C4-2B (cell line): ENCODE measurements around the gene SLC22A16.

Source experiments
- H3K27ac ChIP-seq: fragments of 450-650 bp; 2 replicates; pipeline ENCODE4 v1.5.1; 2017
- CTCF ChIP-seq: fragments of 450-650 bp; conservative IDR thresholded peaks from 2 replicates; pipeline ENCODE4 v1.5.1; 2017; ENCODE audit warnings: mild to moderate bottlenecking
- ZFX ChIP-seq: fragments of 450-650 bp; IDR thresholded peaks from 2 replicates; pipeline ENCODE4 v1.6.1; 2017

SLC22A16 gene

DNA sequence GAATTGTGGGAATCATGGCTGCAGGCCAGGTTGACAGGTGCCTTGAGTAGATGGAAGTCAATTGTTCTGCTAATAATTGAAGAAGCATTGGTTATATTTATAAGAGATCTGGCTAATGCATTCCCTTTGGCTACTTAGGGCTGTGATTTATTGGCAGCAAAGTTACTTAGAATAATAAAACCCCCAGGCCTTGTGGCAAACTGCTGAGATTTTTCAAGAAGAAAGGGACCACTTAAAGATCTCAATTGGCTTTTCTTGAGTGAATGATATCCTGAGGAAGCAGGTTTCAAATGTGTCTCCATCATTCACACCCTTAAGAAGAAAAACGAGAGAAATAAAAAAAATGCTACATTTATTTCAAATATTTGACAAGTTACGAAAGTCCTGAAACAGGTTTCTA is 88.4 kb downstream of the SLC22A16 start:
- TF ChIP-seq CTCF: no peak
- no peak for TF ChIP-seq ZFX
- H3K27ac ChIP-seq: no peak overlapping the region

GRCh38 chr6:110385458-110385863 is 91.0 kb downstream of the SLC22A16 start:
- TF ChIP-seq ZFX (no peak), CTCF (no peak)

DNA sequence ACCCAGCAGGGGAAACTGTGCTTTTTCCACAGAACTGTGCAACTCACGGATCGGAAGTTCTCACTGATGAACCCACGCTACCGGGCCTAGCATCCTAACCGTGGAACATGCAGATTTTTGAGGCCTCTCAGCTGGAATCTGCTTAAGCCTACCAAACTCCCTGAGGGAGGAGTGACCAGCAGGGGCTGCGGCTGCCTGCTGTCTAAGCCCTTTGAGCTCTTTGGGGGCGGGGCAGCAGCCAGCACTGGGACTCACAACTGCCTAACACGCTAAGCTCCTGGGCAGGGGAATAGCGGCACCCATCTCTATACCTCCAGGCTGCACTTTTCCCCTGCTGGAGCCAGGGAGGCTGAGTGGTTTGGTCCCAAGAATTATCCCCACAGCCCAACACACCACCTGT is 97.9 kb downstream of the SLC22A16 start:
- no peak for TF ChIP-seq CTCF
- TF ChIP-seq ZFX: no peak
- no peak overlapping the region for H3K27ac ChIP-seq

More at GRCh38 chr6:110385458-110385863, 91.0 kb downstream of the SLC22A16 start:
- no peak overlapping the region for H3K27ac ChIP-seq
